Measurements from ENCODE around the gene PSMB4.

DNA sequence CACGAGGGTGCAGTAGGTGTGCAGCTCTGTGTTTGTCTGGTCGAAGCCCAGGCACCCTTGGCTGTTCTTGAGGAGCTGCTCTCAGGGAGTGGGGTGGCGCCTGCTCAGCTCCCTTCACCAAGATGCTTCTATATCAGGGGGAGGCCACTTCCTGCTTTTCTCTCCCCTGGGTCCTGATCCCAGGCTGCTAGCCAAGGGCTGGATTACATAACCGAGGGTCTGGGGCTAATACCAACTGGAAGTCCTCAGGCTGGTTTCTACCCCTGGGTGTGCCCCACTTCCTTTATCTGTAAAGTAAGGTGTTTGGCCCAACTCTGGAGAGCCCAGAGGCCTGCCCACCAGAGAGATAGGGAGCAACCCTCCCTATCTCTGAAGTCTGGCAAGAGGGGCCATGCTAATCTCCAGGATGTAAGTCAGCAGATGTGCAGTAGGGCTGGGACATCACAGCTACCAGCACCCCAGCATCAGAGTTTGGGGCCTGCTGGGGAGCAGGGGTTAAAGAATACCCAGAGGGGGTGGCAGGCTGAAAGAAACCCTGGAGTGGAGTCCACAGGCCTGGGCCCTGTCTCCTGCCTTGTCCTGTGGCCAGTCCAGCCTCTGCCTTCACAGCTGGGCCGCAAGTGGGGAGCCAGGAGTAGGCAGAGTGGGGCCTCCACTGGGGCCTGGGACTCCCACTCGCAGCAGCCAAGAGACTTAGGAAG, 29.0 kb upstream of the PSMB4 start:
- TF ChIP-seq, protein P1, sequence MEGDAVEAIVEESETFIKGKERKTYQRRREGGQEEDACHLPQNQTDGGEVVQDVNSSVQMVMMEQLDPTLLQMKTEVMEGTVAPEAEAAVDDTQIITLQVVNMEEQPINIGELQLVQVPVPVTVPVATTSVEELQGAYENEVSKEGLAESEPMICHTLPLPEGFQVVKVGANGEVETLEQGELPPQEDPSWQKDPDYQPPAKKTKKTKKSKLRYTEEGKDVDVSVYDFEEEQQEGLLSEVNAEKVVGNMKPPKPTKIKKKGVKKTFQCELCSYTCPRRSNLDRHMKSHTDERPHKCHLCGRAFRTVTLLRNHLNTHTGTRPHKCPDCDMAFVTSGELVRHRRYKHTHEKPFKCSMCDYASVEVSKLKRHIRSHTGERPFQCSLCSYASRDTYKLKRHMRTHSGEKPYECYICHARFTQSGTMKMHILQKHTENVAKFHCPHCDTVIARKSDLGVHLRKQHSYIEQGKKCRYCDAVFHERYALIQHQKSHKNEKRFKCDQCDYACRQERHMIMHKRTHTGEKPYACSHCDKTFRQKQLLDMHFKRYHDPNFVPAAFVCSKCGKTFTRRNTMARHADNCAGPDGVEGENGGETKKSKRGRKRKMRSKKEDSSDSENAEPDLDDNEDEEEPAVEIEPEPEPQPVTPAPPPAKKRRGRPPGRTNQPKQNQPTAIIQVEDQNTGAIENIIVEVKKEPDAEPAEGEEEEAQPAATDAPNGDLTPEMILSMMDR (IDR thresholded peaks at IDR 0.05) = no peak
- TF ChIP-seq ZFX (IDR thresholded peaks at IDR 0.05; ENCODE audit: borderline replicate concordance) = no peak
